ENCODE measurements around the gene YWHAE.
"Not testable (repeated sequence)": the region's sequence is repeated elsewhere in the genome, so short reads cannot be mapped to it uniquely, and the experiment has no call there.

DNA sequence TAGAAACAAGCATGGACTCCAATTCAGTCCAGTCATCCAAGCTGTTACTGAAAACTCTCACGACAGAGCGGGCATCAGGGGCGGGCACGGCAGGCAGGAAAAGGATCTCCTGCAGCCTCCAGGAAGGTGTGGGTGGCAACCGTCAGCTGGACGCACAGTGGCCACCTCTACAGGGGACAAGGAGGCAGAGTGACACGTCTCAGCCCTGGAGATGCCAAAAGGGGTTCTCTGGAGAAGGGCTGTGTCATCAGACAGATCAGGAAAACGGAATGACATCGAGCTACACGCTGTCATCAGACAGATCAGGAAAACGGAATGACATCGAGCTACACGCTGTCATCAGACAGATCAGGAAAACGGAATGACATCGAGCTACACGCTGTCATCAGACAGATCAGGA is 92.2 kb downstream of the YWHAE start:
- TF ChIP-seq, protein P1, sequence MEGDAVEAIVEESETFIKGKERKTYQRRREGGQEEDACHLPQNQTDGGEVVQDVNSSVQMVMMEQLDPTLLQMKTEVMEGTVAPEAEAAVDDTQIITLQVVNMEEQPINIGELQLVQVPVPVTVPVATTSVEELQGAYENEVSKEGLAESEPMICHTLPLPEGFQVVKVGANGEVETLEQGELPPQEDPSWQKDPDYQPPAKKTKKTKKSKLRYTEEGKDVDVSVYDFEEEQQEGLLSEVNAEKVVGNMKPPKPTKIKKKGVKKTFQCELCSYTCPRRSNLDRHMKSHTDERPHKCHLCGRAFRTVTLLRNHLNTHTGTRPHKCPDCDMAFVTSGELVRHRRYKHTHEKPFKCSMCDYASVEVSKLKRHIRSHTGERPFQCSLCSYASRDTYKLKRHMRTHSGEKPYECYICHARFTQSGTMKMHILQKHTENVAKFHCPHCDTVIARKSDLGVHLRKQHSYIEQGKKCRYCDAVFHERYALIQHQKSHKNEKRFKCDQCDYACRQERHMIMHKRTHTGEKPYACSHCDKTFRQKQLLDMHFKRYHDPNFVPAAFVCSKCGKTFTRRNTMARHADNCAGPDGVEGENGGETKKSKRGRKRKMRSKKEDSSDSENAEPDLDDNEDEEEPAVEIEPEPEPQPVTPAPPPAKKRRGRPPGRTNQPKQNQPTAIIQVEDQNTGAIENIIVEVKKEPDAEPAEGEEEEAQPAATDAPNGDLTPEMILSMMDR (IDR thresholded peaks at IDR 0.05): not testable (repeated sequence)
- TF ChIP-seq POLR2A (IDR thresholded peaks at IDR 0.05): not testable (repeated sequence)

Data from esophagus squamous epithelium (tissue), 4 donors.